HG03045 (cell line): ENCODE measurements around the gene HYOU1.
"Not testable (repeated sequence)": the region's sequence is repeated elsewhere in the genome, so short reads cannot be mapped to it uniquely, and the experiment has no call there.

Source experiments
- ATAC-seq: cut with Tn5 transposase; IDR thresholded peaks from one replicate; pipeline ENCODE4 v1.9.1; 2021; ENCODE audit warnings: mild to moderate bottlenecking, moderate library complexity; ENCODE audit not compliant: unreplicated experiment

HYOU1 gene

GRCh38 chr11:119087747-119088241, 30.8 kb upstream of the HYOU1 start:
- ATAC-seq: no peak

GRCh38 chr11:119087123-119087522, 30.1 kb upstream of the HYOU1 start:
- ATAC-seq: no peak

GRCh38 chr11:119085437-119085847, 28.4 kb upstream of the HYOU1 start:
- peak; percentile 21 for ATAC-seq

GRCh38 chr11:119084663-119085436, 27.8 kb upstream of the HYOU1 start, which contains the start of gene HMBS:
Gene HMBS, plus strand, starts transcription at chr11:119084881. Its CDS starts 153 bp downstream, at chr11:119085034.
- peak; percentile 88 for ATAC-seq

- no peak for ATAC-seq
Observed at GRCh38 chr11:119081682-119082260, 24.8 kb upstream of the HYOU1 start.

- ATAC-seq: no peak
Observed at GRCh38 chr11:119078675-119079420, 21.8 kb upstream of the HYOU1 start.

- ATAC-seq: no peak
Observed at GRCh38 chr11:119077839-119078238, 20.8 kb upstream of the HYOU1 start.

- ATAC-seq: peak; percentile 91
Observed at GRCh38 chr11:119067371-119068222, 10.6 kb upstream of the HYOU1 start, which contains the start of gene VPS11. Gene VPS11, plus strand, starts transcription at chr11:119067818. Its CDS starts 6 bp downstream, at chr11:119067824.

GRCh38 chr11:119065369-119065768, 8.4 kb upstream of the HYOU1 start:
- no peak for ATAC-seq

GRCh38 chr11:119062779-119063178, 5.8 kb upstream of the HYOU1 start:
- ATAC-seq: no peak

GRCh38 chr11:119061256-119061655, 4.3 kb upstream of the HYOU1 start:
- ATAC-seq: no peak

GRCh38 chr11:119059128-119059527, 2.1 kb upstream of the HYOU1 start:
- ATAC-seq: not testable (repeated sequence)

- ATAC-seq: peak; percentile 10
Observed at GRCh38 chr11:119056421-119056999, 495 bp downstream of the HYOU1 start.

GRCh38 chr11:119055901-119056300, 1.1 kb downstream of the HYOU1 start:
- ATAC-seq: no peak

GRCh38 chr11:119054418-119054817, 2.6 kb downstream of the HYOU1 start:
- ATAC-seq: no peak

- no peak for ATAC-seq
Observed at GRCh38 chr11:119052163-119052814, 4.7 kb downstream of the HYOU1 start.

- peak; percentile 51 for ATAC-seq
Observed at GRCh38 chr11:119051440-119052162, 5.4 kb downstream of the HYOU1 start.

GRCh38 chr11:119049081-119049480, 7.9 kb downstream of the HYOU1 start:
- ATAC-seq: no peak

GRCh38 chr11:119048644-119049043, 8.4 kb downstream of the HYOU1 start:
- no peak for ATAC-seq
